GM19468 (cell line): ENCODE data around the gene CD83.

Experiments
- ATAC-seq: cut with Tn5 transposase; IDR thresholded peaks from one replicate; pipeline ENCODE4 v1.9.1; 2021; ENCODE audit warnings: mild to moderate bottlenecking, moderate library complexity, moderate number of reproducible peaks; ENCODE audit not compliant: unreplicated experiment; ENCODE audit errors: extremely low read depth

CD83 gene

DNA sequence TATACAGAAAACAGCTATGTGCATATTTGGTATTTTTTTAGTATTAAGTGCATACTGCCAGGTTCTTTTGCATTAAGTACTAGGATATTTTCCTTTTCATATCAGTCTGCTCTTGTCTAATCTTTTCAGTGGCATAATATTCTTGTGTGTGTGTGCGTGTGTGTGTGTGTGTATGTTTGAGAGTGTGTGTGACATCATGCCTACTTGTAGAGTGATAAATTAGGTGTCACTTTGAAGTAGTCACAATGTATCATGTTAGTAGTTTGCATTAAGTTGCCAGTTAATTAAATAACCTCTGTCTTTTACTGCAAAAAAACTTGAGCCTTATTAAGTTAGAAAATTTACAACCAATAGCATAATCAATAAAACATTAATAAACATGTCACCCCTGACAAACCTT, 65.3 kb downstream of the CD83 start:
- no peak for ATAC-seq
